Activated CD8-positive, alpha-beta memory T cell treated with anti-CD3 and anti-CD28 coated beads, Interleukin-2, amount 50 U/mL, for 48 hours (primary cell): ENCODE results near the gene GZMM.

Experiments
- DNase-seq: peaks from one replicate; pipeline ENCODE4 v3.0.0-alpha.2; 2020

GZMM gene

GRCh38 chr19:512547-513365 lies 31.1 kb upstream of the GZMM start:
- DNase-seq: no peak

GRCh38 chr19:513368-514165 lies 30.3 kb upstream of the GZMM start:
- DNase-seq: no peak

- DNase-seq: no peak
Observed at GRCh38 chr19:514166-514663, 29.6 kb upstream of the GZMM start.

- no peak for DNase-seq
Observed at GRCh38 chr19:517721-518597, 25.9 kb upstream of the GZMM start.

- no peak for DNase-seq
Observed at GRCh38 chr19:518598-519231, 25.1 kb upstream of the GZMM start.

GRCh38 chr19:519449-519865 lies 24.4 kb upstream of the GZMM start:
- no peak for DNase-seq

GRCh38 chr19:522726-523125 lies 21.1 kb upstream of the GZMM start:
- no peak for DNase-seq

GRCh38 chr19:524062-524674 lies 19.7 kb upstream of the GZMM start:
- no peak for DNase-seq

- no peak for DNase-seq
Observed at GRCh38 chr19:525029-525428, 18.8 kb upstream of the GZMM start.

- no peak for DNase-seq
Observed at GRCh38 chr19:525857-526419, 17.9 kb upstream of the GZMM start.

- DNase-seq: no peak
Observed at GRCh38 chr19:530134-531008, 13.5 kb upstream of the GZMM start.

- DNase-seq: peak; percentile 97
Observed at GRCh38 chr19:531009-531752, 12.7 kb upstream of the GZMM start.

GRCh38 chr19:531753-532560 lies 11.9 kb upstream of the GZMM start, which contains the start of gene CDC34:
TSS of gene CDC34 (plus strand) at chr19:531760. CDS start at chr19:531932, 172 bp downstream.
- no peak for DNase-seq

GRCh38 chr19:532561-533363 lies 11.1 kb upstream of the GZMM start:
- DNase-seq: no peak

GRCh38 chr19:533364-534058 lies 10.3 kb upstream of the GZMM start:
- DNase-seq: no peak

- no peak for DNase-seq
Observed at GRCh38 chr19:534088-534487, 9.8 kb upstream of the GZMM start.
